HG03039 (cell line): ENCODE measurements around the gene B4GALNT3.
A peak's percentile ranks its signal among the peaks of the same experiment; 100 is the strongest.
"Not testable (repeated sequence)": the region's sequence is repeated elsewhere in the genome, so short reads cannot be mapped to it uniquely, and the experiment has no call there.

Experiments used
- ATAC-seq: cut with Tn5 transposase; IDR thresholded peaks from one replicate; pipeline ENCODE4 v1.9.1; 2021; ENCODE audit warnings: mild to moderate bottlenecking, moderate library complexity; ENCODE audit not compliant: unreplicated experiment

B4GALNT3 gene

DNA sequence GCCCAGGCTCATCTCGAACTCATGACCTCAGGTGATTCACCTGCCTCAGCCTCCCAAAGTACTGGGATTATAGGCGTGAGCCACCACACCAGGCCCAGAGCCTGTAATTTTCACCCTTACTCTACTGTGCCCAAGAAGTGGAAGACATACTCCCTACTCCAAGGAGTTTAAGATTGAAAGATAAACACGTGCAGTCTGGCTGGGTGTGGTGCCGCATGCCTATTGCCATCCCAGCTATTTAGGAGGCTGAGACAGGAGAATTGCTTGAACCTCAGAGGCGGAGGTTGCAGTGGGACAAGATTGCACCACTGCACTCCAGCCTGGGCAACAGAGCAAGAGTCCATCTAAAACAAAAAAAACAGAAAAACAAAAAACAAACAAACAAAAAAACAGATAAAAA is 113.5 kb downstream of the B4GALNT3 start:
- no peak for ATAC-seq

DNA sequence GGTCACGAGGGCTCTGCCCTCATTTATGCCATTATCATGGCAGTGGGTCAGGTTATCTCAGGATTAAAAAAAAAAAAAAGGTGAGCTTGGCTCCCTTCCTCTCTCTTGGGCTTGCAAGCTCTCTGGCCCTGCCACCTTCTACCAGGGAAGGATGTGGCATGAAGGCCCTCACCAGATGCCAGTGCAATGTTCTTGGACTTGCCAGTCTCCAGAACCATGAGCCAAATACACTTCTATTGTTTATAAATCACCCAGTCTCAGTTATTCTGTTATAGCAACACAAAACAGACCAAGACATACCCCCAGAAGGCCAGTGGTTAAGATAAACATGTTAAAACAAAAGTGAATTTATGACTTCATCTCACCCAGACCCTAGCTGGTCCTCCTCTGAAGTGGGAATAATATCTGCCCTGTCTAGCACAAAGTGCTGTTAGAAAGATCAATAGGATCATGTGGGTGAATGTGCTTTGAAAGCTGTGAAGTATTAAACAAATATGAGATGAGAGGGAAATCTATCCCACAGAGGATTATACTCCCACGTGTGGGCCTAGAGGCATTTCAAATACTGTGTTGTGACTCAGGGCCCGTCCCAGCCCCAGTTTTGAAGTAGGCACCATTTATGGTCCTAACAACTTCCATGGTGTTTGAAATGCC is 114.9 kb downstream of the B4GALNT3 start:
- ATAC-seq, result no peak

DNA sequence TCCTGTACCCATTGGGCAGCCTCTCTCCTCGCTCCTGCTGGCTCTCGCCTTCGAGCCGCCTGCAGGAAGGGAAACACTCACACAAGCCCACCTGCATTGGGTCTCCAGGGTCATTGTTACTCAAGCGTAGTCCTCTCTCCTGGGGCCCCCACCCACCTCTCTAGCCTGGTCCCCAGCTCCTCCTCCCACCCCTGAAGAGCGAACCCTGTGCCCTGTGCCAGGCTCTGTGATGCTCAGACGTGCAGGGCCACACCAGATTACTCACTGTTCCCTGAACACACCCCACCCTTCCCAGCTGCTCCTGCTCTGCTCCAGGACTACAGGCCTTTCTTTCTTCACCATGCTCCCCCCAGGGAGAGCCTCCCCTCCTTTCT is 115.4 kb downstream of the B4GALNT3 start:
- no peak for ATAC-seq

DNA sequence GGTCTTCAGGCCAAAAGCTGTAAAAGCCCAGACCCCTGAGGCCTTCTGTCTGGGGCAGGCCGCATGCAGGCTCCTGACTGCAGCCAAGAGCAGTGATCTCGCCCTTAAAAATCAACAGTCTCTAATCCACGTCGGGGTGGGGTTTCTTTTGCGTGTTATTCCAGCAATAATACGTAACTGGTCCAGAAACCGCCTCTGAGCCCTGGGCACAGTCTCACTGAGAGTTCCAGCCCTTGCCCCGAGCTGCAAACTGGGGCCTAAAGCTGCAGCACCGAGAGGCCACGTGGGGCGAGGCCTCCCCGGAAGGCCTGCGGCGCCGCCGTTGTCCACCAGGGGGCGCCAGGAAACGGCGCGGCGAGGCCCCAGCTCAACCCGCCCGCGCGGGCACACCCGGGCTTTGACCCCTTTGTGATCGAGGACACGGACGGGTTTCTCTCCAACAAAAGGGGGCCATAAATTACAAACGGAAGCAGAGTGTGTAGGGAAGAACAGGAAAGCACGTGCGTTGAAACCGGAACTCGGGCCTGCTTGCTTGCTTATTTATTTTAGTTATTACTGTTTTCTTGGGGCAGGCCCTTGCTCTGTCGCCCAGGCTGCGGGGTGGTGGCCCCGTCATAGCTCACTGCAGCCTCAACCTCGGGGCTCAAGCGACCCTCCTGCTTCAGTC is 116.3 kb downstream of the B4GALNT3 start:
- peak; percentile 58 for ATAC-seq

DNA sequence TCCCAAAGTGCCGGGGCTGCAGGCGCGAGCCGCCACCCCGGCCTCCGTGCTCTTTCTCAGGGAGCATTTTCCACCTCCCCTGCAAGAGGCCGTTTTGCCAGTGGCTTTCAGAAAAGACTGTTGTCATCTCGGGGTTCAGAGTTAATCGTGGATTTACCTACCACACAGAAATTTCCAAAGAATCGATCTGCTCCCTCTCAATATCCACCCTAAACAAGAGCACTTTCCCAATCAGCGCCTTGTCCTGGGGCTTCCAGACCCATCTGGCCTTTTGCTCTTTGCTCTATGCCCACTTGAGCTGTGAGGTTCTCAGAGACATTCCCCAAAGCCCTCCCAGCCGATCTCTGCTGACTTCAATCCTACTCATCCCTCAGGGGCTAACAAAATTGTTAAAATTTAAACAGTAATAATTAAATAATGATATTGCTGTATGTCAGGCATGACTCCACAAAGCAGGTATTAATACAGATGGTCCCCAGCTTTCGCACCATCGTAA is 116.9 kb downstream of the B4GALNT3 start:
- no peak for ATAC-seq

DNA sequence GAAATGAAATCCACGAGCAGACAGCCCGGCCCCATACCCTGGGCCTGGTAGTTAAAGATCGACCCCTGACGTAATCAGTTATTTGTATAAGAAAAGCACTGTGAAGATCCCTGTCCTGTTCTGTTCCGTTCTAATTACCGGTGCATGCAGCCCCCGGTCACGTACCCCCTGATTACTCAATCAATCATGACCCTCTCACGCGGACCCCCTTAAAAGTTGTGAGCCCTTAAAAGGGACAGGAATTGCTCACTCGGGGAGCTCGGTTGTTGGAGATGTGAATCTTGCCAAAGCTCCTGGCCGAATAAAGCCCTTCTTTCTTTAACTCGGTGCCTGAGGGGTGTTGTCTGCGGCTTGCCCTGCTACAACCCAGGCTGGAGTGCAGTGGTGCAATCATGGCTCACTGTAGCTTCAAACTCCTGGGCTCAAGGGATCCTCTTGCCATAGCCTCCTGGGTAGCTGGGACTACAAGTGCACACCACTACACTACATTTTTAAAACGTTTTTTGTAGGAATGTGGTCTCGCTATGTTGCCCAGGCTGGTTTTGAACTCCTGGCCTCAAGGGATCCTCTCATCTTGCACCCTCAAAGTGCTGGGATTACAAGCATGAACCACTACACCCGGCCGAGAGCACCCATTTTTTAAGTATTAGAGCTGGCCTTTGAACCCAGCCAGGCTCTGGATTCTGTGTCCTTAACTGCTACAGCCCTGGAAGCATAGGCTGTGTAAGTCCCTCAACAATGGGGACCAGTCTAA is 118.4 kb downstream of the B4GALNT3 start:
- ATAC-seq, result not testable (repeated sequence)

DNA sequence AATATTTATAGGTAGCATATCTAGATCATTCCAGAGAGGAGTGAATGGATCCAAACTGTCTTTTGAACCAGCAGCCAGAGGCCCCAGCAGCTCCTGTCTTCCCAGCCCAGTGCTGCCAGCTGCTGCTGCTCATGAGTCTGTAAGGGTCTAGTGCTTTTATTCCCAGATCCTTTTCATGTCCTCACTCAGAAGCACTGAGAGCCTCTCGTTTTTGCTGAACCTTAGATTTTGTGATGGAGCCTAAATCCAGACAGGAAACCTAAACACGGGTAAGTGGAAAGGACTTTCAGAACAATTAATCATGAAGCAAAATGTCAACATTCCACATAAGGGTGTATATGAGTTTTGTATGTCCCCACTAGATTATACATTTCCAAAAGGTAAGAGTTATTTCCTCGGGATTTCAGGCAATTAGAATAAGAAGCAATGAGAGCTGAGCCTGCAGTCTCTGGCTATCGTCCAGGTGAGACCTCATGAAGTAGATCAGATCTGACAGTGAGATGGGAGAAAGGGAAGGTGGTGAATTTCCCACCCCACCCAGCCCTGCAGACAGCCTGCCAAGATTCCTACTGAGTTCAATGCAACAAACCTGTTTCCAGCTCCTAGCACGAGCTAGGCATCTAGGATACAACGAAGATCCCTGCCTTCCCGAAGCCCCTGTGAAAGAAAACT is 119.1 kb downstream of the B4GALNT3 start:
- ATAC-seq, result no peak

DNA sequence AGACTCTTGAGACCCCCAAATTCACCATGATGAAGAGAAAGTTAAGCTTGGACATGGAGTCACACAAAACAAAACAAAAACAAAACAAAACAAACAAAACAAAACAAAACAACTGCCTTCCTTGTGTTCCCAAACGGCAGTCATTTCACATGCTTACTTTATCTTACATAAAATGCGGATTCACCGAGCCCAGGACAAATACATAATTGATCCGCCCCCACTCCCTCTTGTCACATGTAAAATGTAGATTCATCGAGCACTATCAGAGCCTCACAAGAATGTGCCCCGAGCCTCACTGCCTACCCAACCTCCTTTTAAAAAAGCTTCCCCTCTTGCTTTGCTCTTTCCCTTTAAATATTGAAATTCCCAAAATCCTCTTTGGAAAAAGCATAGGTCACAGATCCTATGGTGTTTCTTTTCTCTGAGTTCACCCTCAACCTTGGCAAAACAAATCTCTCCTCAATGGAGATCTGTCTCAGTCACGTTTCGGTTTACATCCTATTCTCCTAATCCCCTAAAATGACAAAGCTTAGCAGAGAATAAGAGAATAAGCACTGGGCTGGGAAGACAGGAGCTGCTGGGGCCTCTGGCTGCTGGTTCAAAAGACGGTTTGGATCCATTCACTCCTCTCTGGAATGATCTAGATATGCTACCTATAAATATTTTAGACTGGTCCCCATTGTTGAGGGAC is 119.8 kb downstream of the B4GALNT3 start:
- no peak for ATAC-seq

DNA sequence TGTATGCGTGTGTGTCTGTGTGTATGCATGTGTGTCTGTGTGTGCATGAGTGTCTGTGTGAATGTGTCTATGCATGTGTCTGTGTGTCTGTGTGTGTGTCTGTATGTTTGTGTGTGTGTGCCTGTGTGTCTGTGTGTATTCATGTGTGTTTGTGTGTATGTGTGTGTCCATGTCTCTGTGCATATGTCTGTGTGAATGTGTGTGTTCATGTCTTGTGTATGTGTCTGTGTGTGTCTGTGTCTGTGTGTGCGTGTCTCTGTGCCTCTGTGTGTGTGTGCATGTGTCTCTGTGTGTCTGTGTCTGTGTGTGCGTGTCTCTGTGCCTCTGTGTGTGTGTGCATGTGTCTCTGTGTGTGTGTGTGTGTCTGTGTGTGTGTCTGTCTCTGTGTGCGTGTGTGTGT is 121.1 kb downstream of the B4GALNT3 start:
- no peak for ATAC-seq

DNA sequence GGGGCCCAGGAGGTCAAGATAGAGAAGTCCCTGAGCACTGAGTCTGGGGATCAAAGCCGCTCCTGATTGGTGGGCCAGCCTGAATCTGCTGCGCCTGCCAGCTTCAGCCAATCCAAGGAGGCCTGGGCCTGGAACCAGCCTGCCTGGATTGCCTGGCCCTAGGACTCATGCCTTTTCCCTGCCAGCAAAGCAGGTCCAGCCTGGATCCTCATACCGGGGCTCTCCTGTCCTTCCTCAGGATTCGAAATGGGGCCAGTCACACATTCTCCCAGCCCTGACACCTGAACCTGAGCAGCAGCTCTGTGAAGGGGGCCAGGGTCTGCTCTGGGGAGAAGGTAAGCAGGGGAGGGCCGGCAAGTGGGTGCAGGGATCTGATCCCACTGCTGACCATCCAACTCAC is 121.6 kb downstream of the B4GALNT3 start:
- ATAC-seq, result no peak

DNA sequence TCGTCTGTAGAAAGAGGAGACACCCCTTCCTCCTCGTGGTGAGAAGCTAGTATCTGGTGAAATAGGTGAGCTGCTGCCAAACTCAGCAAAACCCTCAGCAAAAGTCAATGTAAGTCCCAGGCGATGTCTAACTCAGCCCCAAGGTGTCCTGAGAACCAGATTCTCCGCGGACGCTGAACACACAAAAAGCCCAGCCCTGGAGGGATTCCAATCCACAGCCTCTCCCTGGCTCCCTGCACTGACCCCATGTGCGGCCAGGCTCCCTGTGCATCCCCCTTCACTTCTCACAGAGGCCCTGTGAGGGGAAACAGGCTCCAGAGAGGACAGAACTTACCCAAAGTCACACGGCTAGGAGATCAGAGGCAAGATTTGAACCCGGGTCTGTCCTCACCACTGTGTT is 122.0 kb downstream of the B4GALNT3 start:
- no peak for ATAC-seq

DNA sequence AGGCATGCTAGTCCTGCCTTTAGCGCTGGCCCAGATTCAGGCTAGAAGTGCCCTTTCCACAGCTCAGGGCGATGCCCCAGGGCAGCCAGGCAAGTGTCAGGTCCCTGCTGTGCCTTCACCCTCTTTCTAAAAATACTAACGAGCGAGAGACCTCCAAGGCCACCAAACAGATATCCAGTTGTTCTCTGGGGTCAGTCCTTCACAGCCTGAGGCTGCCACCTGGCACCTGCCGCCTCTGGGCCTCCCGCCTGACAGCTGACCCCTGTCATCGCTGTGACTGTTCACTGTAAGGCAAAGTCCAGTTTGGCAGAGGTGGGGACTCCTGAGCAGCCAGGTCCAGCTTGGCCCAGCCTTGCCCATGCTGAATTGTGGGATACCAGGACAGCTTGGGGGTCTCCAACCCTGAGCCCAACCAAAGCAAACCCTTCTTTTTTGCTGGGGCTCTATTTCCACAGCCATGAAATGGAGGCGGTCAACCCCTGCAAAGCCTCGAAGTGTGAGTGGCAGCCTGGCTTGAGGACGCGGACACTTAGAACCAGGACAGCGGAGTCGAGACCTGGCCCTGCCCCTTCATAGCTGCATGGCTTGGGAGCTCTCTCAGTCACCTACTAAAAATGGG is 123.6 kb downstream of the B4GALNT3 start:
- ATAC-seq, result no peak

DNA sequence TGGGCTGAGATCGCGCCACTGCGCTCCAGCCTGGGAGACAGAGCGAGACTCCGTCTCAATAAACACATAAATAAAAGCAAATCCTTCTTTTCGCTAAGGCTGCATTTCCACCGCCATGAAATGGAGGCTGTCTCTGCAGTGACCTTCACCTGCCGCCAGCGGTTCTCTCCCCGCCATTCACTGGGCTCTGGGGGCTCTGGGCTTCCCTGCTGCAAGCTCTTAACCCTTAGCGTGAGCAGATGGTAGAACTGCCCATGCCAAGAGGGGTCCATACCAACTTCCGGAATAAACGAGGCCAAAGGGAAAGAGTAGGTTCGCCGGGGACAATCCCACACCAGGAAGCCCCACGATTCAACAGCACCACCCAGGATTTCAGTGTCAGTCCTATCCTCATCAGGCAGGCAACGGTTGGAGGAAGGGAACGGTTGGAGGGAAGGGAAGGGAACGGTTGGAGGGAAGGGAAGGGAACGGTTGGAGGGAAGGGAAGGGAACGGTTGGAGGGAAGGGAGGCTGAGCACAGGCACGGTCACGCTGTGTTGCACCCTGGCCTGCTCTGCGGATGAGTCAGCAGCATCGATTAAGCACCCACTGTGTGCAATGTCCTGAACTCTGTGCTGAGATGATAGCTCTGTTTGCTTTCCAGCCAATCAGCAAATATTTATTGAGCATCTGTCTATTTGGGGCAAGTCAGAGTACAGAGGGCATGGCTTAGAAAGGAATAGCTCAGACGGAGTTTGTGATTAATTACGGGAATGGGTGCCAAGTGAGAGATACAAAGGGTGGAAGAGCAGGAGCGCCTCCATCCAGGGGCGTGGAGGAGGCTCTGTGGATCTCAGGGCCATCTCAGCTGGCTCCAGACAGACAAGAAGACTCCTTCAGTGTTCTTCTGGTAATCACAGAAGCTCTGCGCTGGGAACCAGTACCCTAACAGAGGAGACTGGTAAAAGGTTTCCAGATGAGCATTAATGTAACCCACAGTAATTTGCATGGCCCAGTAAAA is 125.6 kb downstream of the B4GALNT3 start:
- ATAC-seq, result no peak

DNA sequence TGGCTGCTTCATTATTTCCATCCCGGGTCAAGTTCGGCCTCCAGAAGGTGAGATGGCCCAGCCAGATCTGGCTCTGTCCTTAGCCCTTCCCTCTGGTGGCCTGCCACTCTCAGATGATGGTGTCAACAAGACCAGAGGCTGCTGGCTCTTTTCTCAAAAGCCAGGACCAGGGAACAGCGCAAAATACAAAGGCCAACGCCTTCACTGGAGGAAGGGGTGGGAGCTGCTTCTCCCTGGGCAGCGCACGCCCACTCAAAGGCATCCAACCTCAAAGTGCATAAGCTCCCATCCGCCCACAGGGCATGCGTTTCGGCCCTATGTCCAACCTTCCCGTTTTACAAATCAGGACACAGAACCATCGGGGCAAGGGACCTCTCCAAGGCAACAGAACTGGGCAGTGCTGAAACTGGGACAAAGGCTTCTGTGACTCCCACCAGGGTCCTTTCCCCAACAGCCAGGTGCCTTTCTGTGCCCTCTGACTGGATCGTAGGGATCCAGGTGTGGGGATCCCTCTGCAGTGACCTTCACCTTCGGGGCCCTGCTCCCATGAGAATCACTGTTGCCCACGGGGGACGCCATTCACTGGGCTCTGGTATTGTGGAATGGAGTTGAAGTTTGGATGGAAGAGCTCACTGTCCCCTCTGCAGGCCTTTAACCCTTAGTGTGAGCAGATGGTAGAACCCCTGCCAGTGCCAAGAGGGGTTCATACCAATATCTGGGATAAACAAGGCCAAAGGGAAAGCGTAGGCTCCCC is 126.8 kb downstream of the B4GALNT3 start:
- no peak for ATAC-seq

DNA sequence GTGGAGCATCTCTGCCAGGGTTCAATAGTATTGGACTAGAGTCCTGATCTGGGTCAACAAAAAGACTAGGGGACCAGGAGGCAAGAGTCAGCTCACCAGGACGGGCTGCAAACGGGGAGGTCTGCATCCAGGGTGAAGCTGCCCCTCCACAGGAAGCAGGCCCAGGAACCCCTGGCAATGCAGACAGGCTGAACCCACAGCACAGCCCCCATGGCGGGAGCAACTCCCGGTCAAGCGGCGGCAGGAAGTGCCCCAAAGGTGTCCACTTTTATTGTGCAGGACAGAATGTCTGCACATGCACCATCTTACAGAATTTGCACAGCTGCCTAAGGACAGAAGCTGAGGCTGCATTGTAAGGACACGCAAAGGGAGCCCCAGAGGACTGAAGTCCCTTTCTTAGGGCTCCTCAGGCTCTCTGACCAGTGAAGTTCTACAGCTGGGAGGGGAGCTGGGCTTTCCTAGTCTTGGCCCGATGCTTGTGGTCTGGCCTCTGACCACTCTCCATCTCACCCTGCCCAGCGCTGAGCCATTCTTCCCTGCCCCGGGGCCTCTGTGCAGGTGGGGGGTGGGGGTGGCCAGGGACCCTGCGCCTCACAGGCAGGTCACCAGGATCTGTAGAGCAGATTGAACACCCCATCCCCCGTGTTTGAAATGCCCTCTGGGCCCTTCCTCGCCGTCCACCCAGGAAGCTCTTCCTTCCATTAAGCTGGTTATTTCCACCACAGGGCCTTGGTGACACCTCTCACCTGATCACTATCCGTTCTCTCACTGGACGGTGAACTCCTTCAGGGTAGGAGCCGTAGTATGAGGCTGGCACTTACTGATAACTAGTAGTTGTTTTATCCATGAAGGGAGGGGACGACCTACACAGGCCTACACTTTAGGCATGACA is 127.6 kb downstream of the B4GALNT3 start:
- ATAC-seq, result no peak

DNA sequence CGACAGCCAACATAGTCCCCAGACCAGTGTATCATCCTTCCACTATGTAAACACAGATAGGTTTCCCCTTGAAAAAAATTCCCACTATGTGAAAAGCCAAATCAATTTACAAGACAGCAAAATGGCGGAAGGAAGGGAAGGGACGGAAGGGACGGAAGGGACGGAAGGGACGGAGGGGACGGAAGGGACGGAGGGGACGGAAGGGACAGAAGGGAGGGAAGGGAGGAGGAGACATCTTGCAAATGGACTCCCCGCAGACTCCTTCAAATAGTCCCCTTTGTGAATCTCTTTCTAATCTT is 128.2 kb downstream of the B4GALNT3 start:
- ATAC-seq, result no peak

DNA sequence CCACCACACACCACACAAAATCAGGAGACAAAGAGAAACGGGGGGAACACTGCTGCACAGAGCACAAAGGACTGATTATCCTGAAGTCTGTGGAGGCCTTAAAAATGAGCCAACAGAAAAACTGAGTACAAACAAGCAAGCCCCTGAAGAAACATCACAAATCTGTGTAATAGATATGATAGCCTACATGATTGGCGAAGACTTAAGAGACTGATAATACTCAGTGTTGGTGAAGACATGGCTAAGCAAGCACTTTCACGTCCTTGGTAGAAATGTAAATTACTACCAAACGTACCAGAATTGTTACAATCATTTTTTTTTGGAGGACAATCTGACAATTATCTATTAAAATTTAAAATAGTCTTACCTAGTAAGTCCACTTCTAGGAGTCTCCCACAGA is 128.9 kb downstream of the B4GALNT3 start:
- no peak for ATAC-seq
